GM12878 (cell line): ENCODE results near the gene PRDM16. TPM values are rescaled to one million over a fixed set of nuclear protein-coding genes. Genes with fewer than 3 reads are reported as not detected.

Source experiments
- ATAC-seq: fragments of 200-7000 bp; cut with Tn5 transposase; 3 replicates; pipeline ENCODE4 v1.9.1; 2020; ENCODE audit warnings: mild to moderate bottlenecking, moderate library complexity
- BruUV-seq: library from RNA; stranded (reverse); fragments of 400-500 nt; replicated peaks from 2 replicates; lab custom pipeline; 2021; lab: Mats Ljungman, UMichigan
- CTCF ChIA-PET: fragments of 300-600 bp; sonication (Branson Sonifier 250); formaldehyde crosslinking; extraction: SDS; loops from one replicate; lab custom pipeline; 2021; ENCODE audit warnings: inconsistent platforms; lab: Yijun Ruan, JAX
- POLR2A ChIA-PET: fragments of 350-600 bp; formaldehyde crosslinking; extraction: SDS; loops from one replicate; lab custom pipeline; 2021; ENCODE audit warnings: inconsistent platforms; lab: Charles Lee
- RAD21 ChIA-PET: fragments of 300-600 bp; sonication (Branson Sonifier 250); formaldehyde crosslinking; loops from one replicate; lab custom pipeline; 2023; ENCODE audit warnings: antibody characterized with exemption; ENCODE audit not compliant: unreplicated experiment; lab: Charles Lee
- SMC1A ChIA-PET: fragments of 300-600 bp; sonication (Branson Sonifier 250); formaldehyde crosslinking; loops from one replicate; lab custom pipeline; 2023; ENCODE audit not compliant: unreplicated experiment, uncharacterized antibody; lab: Charles Lee
- DNase-seq: peaks from one replicate; pipeline ENCODE4 v3.0.0-alpha.2; 2011; ENCODE audit warnings: low read depth, low spot score
- FAIRE-seq: peaks from 3 replicates; lab custom pipeline; 2011; peaks lifted over from hg19 to GRCh38; lab: Jason Lieb, UNC
- H2AFZ ChIP-seq: 2 replicates; pipeline ENCODE4 v1.6.0; 2011; ENCODE audit warnings: low read depth, low read length, control low read depth; ENCODE audit not compliant: control insufficient read depth
- H3K27ac ChIP-seq: 2 replicates; pipeline ENCODE4 v1.5.1; 2011; ENCODE audit warnings: control low read depth; ENCODE audit not compliant: control insufficient read depth, insufficient read depth
- H3K27me3 ChIP-seq, 2 experiments: replicated peaks in 1 of 2; 2 replicates each; pipeline versions ENCODE4 v1.6.0 to v1.6.1; 2011; ENCODE audit warnings: low read length in 1 of 2; ENCODE audit not compliant: control insufficient read depth in 2 of 2, insufficient read depth in 2 of 2
- H3K36me3 ChIP-seq, 2 experiments: 2 replicates each; pipeline ENCODE4 v1.5.1; 2011; ENCODE audit warnings: low read length in 1 of 2; ENCODE audit not compliant: control insufficient read depth in 2 of 2, insufficient read depth in 2 of 2
- H3K4me1 ChIP-seq: 2 replicates; pipeline ENCODE4 v1.6.1; 2011; ENCODE audit warnings: mild to moderate bottlenecking, low read length, moderate library complexity, mixed read lengths; ENCODE audit not compliant: control insufficient read depth, insufficient read depth
- H3K4me2 ChIP-seq: 2 replicates; pipeline ENCODE4 v1.6.0; 2011; ENCODE audit warnings: control low read depth; ENCODE audit not compliant: control insufficient read depth, insufficient read depth
- H3K4me3 ChIP-seq: fragments of 200-600 bp; sonication (generic); 2 replicates; pipeline ENCODE4 v1.5.1; 2016
- H3K79me2 ChIP-seq: 2 replicates; pipeline ENCODE4 v1.6.0; 2011; ENCODE audit warnings: low read length; ENCODE audit not compliant: control insufficient read depth, insufficient read depth
- H3K9ac ChIP-seq: 2 replicates; pipeline ENCODE4 v1.8.0; 2011; ENCODE audit warnings: low read length, control low read depth, mixed read lengths; ENCODE audit not compliant: control insufficient read depth, insufficient read depth
- H3K9me3 ChIP-seq: replicated peaks from 3 replicates; pipeline ENCODE4 v1.5.1; 2011; ENCODE audit warnings: mild to moderate bottlenecking, low read length; ENCODE audit not compliant: control insufficient read depth, insufficient read depth
- H4K20me1 ChIP-seq: 2 replicates; pipeline ENCODE4 v1.6.0; 2011; ENCODE audit not compliant: control insufficient read depth, insufficient read depth
- CHD2 ChIP-seq: IDR thresholded peaks from 2 replicates; pipeline ENCODE4 v1.6.1; 2011; ENCODE audit warnings: low read depth, low read length, improper control_type of control experiment, borderline replicate concordance
- ETV6 ChIP-seq, 2 experiments: fragments of 450-650 bp in 1 of 2; IDR thresholded peaks in 1 of 2; conservative IDR thresholded peaks in 1 of 2; 2 replicates each; pipeline ENCODE4 v1.6.1; 2014; ENCODE audit warnings: antibody characterized with exemption in 1 of 2, borderline replicate concordance in 1 of 2, low read depth in 1 of 2, mild to moderate bottlenecking in 1 of 2, moderate library complexity in 1 of 2
- EZH2 ChIP-seq: IDR thresholded peaks from 2 replicates; pipeline ENCODE4 v1.6.1; 2012; ENCODE audit warnings: low read depth, mild to moderate bottlenecking, control low read depth, inconsistent platforms, low read length, borderline replicate concordance; ENCODE audit not compliant: control insufficient read depth
- FOS ChIP-seq: IDR thresholded peaks from 3 replicates; pipeline ENCODE4 v1.6.1; 2011; ENCODE audit warnings: borderline replicate concordance; ENCODE audit not compliant: insufficient read length; ENCODE audit errors: extremely low read depth
- RB1 ChIP-seq: fragments of 450-650 bp; formaldehyde crosslinking; IDR thresholded peaks from 2 replicates; pipeline ENCODE4 v1.6.1; 2017; ENCODE audit warnings: mild to moderate bottlenecking, borderline replicate concordance
- RCOR1 ChIP-seq: conservative IDR thresholded peaks from 2 replicates; pipeline ENCODE4 v1.6.1; 2012; ENCODE audit warnings: low read depth, low read length, improper control_type of control experiment
- SMAD1 ChIP-seq: fragments of 450-650 bp; IDR thresholded peaks from 2 replicates; pipeline ENCODE4 v1.6.1; 2018; ENCODE audit warnings: mild to moderate bottlenecking, low read depth; ENCODE audit not compliant: partially characterized antibody
- TCF7 ChIP-seq: IDR thresholded peaks from 2 replicates; pipeline ENCODE4 v1.6.1; 2014; ENCODE audit warnings: antibody characterized with exemption, borderline replicate concordance
- YBX1 ChIP-seq: fragments of 450-650 bp; IDR thresholded peaks from 2 replicates; pipeline ENCODE4 v1.6.1; 2016; ENCODE audit warnings: antibody characterized with exemption
- ZBED1 ChIP-seq: IDR thresholded peaks from 2 replicates; pipeline ENCODE4 v1.6.1; 2016; ENCODE audit warnings: borderline replicate concordance
- WGBS: methylation state at CpG from one replicate; pipeline ENCODE4 v1.1.6; 2016; ENCODE audit warnings: low lambda C conversion rate; ENCODE audit not compliant: insufficient replicate concordance, insufficient coverage; ENCODE audit errors: missing lambda C conversion rate; 5-methylcytosine and 5-hydroxymethylcytosine counted together
- in situ Hi-C: fragments of 300-500 bp; cut with MboI; formaldehyde crosslinking; loops from 9 replicates; pipeline ENCODE4 v1.14.3; 2018; ENCODE audit warnings: mixed read lengths
- intact Hi-C: fragments of 100-400 bp; cut with micrococcal nuclease; formaldehyde crosslinking; loops from one replicate; pipeline ENCODE4 v1.14.2; 2022; ENCODE audit not compliant: unreplicated experiment
- polyA plus RNA-seq, 11 experiments: library from polyadenylated mRNA; depleted of rRNA in 4 of 11; unstranded in 6 of 11; stranded (reverse) in 5 of 11; fragments of >200 nt; fragmentation: Nextera tagmentation in 4 of 11; fragmentation: Illumina TruSeq in 1 of 11; extraction: Ambion mirVana in 4 of 11; extraction: Trizol in 1 of 11; gene quantifications; 1 replicate in 1 of 11; 2 replicates in 10 of 11; pipeline versions ENCODE4 v1.2.1 to v1.2.3, GENCODE V29; 2011 to 2016; ENCODE audit warnings: inconsistent platforms in 2 of 11, missing spikeins in 2 of 11, low read depth in 1 of 11
- total RNA-seq, 4 experiments: library from RNA; depleted of rRNA in 3 of 4; stranded (reverse); fragments of >200 nt in 3 of 4; fragmentation: Illumina TruSeq in 1 of 4; extraction: Trizol in 1 of 4; gene quantifications; 2 replicates each; pipeline versions ENCODE4 v1.2.1 to v1.2.3, GENCODE V29; 2013 to 2021
- TF ChIP-seq, protein P1 (sequence below): IDR thresholded peaks from 2 replicates; pipeline ENCODE4 v1.6.1; 2011; ENCODE audit warnings: low read depth, low read length, improper control_type of control experiment, borderline replicate concordance
- TF ChIP-seq, protein P2 (sequence below): fragments of 450-650 bp; IDR thresholded peaks from 2 replicates; pipeline ENCODE4 v1.6.1; 2017; ENCODE audit warnings: mild to moderate bottlenecking, low read depth, inconsistent platforms; ENCODE audit not compliant: poor library complexity, severe bottlenecking
- TF ChIP-seq, protein P3 (sequence below): fragments of 450-650 bp; IDR thresholded peaks from 2 replicates; pipeline ENCODE4 v1.6.1; 2018; ENCODE audit warnings: borderline replicate concordance, mild to moderate bottlenecking; ENCODE audit not compliant: partially characterized antibody

Gene PRDM16
- total and polyA plus RNA-seq, 10 of the 15 experiments (the other 5 are each of a cell fraction or from before 2014, with no cell fraction given), result 0.03 TPM; not detected in 9

DNA sequence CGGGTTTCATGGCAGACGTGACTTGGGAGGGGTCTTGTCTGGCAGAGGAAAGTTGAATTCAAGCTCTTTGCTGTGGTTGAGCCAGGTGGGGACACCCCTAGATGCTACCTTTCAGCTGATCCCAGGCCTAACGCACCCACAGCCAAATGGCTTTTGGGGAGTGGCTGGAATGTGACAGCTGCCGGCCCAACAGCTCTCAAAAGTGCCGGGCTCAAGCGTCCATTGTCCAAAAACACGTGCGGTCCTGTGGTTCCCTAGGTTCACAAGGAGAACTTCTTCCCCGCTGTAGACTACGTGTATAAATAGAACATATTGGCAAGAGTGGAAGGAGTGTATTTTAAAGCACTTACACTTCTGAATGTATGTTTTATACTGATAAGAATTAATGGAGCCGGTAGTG, 298.4 kb downstream of the PRDM16 start:
- no peak overlapping the region for H3K4me3 ChIP-seq
- no peaks in the 10 kb centered on the region for H3K79me2 ChIP-seq
- H3K36me3 ChIP-seq, result no peaks in the 10 kb centered on the region
- ATAC-seq, result no peak
- H4K20me1 ChIP-seq, result no peaks in the 10 kb centered on the region
- intact Hi-C loops, result no loop called here
- H3K27ac ChIP-seq, result no peak overlapping the region
- no peak for DNase-seq
- ChIA-PET SMC1A (no interaction called here), POLR2A (no interaction called here), CTCF (no interaction called here), RAD21 (no interaction called here)
- no TSS peak for BruUV-seq
- H3K4me2 ChIP-seq, result no peak overlapping the region
- no peaks in the 10 kb centered on the region; a peak in 1 of 4 replicates for H3K27me3 ChIP-seq
- in situ Hi-C loops, result no loop called here
- H3K9ac ChIP-seq, result no peak overlapping the region
- WGBS, result 39% methylated on average over 11 of the region's 11 CpGs
- H2AFZ ChIP-seq, result no peak overlapping the region
- TF ChIP-seq RB1 (no peak), CHD2 (no peak), EZH2 (no peak), TCF7 (no peak), RCOR1 (no peak)
- TF ChIP-seq, protein P1, sequence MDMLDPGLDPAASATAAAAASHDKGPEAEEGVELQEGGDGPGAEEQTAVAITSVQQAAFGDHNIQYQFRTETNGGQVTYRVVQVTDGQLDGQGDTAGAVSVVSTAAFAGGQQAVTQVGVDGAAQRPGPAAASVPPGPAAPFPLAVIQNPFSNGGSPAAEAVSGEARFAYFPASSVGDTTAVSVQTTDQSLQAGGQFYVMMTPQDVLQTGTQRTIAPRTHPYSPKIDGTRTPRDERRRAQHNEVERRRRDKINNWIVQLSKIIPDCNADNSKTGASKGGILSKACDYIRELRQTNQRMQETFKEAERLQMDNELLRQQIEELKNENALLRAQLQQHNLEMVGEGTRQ, result no peak
- no peaks in the 10 kb centered on the region for H3K9me3 ChIP-seq
- H3K4me1 ChIP-seq, result no peaks in the 10 kb centered on the region
- FAIRE-seq, result no peak

DNA sequence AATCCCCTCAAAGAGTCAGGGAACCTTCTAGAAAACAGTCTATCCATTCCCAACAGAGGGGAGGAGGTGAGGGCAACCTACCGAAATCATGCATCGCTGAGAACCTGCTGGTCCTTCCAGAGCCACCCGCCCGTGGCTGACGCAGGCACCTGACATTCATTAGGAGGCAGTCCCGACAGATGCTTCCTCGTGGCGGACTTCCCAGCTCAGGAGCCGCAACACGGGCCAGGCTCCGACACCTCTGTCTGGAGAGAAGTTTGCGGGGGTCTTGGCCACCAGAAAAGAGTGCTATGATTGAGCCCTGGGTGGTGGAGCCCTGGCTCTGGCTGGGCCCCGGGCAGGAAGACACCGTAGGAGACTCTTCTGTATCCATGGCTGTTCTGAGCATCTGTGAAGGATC, 299.1 kb downstream of the PRDM16 start:
- H3K27me3 ChIP-seq, result no peaks in the 10 kb centered on the region; a peak in 1 of 4 replicates
- no TSS peak for BruUV-seq
- TF ChIP-seq FOS (no peak), YBX1 (no peak), ZBED1 (no peak), ETV6 (conservative IDR thresholded peaks at IDR 0.05 in 1 of 2, IDR thresholded peaks at IDR 0.05 in 1 of 2; ENCODE audit: borderline replicate concordance in 1 of 2, low read depth in 1 of 2) (no peak), SMAD1 (no peak)
- TF ChIP-seq, protein P2, sequence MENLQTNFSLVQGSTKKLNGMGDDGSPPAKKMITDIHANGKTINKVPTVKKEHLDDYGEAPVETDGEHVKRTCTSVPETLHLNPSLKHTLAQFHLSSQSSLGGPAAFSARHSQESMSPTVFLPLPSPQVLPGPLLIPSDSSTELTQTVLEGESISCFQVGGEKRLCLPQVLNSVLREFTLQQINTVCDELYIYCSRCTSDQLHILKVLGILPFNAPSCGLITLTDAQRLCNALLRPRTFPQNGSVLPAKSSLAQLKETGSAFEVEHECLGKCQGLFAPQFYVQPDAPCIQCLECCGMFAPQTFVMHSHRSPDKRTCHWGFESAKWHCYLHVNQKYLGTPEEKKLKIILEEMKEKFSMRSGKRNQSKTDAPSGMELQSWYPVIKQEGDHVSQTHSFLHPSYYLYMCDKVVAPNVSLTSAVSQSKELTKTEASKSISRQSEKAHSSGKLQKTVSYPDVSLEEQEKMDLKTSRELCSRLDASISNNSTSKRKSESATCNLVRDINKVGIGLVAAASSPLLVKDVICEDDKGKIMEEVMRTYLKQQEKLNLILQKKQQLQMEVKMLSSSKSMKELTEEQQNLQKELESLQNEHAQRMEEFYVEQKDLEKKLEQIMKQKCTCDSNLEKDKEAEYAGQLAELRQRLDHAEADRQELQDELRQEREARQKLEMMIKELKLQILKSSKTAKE, result no peak
- TF ChIP-seq, protein P3, sequence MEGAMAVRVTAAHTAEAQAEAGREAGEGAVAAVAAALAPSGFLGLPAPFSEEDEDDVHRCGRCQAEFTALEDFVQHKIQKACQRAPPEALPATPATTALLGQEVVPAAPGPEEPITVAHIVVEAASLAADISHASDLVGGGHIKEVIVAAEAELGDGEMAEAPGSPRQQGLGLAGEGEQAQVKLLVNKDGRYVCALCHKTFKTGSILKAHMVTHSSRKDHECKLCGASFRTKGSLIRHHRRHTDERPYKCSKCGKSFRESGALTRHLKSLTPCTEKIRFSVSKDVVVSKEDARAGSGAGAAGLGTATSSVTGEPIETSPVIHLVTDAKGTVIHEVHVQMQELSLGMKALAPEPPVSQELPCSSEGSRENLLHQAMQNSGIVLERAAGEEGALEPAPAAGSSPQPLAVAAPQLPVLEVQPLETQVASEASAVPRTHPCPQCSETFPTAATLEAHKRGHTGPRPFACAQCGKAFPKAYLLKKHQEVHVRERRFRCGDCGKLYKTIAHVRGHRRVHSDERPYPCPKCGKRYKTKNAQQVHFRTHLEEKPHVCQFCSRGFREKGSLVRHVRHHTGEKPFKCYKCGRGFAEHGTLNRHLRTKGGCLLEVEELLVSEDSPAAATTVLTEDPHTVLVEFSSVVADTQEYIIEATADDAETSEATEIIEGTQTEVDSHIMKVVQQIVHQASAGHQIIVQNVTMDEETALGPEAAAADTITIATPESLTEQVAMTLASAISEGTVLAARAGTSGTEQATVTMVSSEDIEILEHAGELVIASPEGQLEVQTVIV, result no peak

More for the DNA sequence above, 299.1 kb downstream of the PRDM16 start:
- ATAC-seq, result no peak
- H3K36me3 ChIP-seq, result no peaks in the 10 kb centered on the region
- H3K9ac ChIP-seq, result no peak overlapping the region
- no peaks in the 10 kb centered on the region for H3K79me2 ChIP-seq
- in situ Hi-C loops, result no loop called here
- DNase-seq, result no peak
- no peak for FAIRE-seq
- 36% methylated on average over 14 of the region's 14 CpGs for WGBS
- H3K4me1 ChIP-seq, result no peaks in the 10 kb centered on the region
- H4K20me1 ChIP-seq, result no peaks in the 10 kb centered on the region
- H3K9me3 ChIP-seq, result no peaks in the 10 kb centered on the region
- H3K4me2 ChIP-seq, result no peak overlapping the region
- no peak overlapping the region for H3K27ac ChIP-seq
- H2AFZ ChIP-seq, result no peak overlapping the region
- ChIA-PET SMC1A (no interaction called here), POLR2A (no interaction called here), RAD21 (no interaction called here), CTCF (no interaction called here)
- intact Hi-C loops, result no loop called here
- no peak overlapping the region for H3K4me3 ChIP-seq
